ENCODE data around the gene SLCO3A1.

Gene SLCO3A1

DNA sequence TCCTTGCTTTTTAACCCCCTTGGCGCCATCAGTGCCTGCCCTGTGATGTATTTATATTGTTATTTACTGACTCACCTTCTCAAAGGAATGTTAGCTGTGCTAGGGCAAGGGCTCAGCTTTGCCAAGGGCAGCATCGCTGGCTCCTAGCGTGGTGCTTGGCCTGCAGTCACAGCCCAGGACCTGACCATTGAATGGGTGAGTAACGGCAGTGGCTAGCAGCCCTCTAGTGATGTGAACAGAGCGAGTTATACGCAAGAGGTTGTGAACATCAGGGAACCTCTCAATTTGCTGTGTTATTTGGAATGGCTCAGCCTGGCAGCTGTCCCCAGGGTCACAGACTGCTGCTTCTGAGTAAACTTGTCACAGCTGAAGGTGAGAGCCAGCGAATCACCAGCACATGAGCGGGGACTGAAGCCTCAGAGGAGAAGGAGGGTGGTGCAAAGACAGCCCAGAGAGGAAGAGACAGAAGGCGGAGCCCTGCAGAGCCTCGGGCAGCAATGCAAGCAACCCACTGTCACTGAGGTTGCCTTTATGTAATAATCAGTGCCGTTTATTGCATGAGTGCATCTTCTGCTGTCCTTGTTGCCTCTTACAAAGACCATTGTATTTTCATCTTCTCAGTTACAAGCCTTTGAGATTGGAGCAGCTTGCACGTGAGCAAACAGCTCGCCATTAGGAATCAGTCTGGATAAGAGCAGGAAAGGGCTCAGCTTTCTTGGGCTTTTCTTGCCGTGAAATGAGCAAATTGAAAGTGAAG, 158.3 kb downstream of the SLCO3A1 start:
- DNase-seq (ENCODE audit: low read depth): no peak
- TF ChIP-seq, protein P1, sequence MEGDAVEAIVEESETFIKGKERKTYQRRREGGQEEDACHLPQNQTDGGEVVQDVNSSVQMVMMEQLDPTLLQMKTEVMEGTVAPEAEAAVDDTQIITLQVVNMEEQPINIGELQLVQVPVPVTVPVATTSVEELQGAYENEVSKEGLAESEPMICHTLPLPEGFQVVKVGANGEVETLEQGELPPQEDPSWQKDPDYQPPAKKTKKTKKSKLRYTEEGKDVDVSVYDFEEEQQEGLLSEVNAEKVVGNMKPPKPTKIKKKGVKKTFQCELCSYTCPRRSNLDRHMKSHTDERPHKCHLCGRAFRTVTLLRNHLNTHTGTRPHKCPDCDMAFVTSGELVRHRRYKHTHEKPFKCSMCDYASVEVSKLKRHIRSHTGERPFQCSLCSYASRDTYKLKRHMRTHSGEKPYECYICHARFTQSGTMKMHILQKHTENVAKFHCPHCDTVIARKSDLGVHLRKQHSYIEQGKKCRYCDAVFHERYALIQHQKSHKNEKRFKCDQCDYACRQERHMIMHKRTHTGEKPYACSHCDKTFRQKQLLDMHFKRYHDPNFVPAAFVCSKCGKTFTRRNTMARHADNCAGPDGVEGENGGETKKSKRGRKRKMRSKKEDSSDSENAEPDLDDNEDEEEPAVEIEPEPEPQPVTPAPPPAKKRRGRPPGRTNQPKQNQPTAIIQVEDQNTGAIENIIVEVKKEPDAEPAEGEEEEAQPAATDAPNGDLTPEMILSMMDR (IDR thresholded peaks at IDR 0.05; ENCODE audit: low read depth, low read length, missing control alignments): no peak
- H3K4me3 ChIP-seq (ENCODE audit: low read depth, low read length): no peak overlapping the region

GRCh38 chr15:92012368-92012629, 158.8 kb downstream of the SLCO3A1 start:
- DNase-seq (ENCODE audit: low read depth): no peak
- TF ChIP-seq, protein P1 (IDR thresholded peaks at IDR 0.05; ENCODE audit: low read depth, low read length, missing control alignments): no peak
- H3K4me3 ChIP-seq (ENCODE audit: low read depth, low read length): no peak overlapping the region

- no peak for DNase-seq (ENCODE audit: low read depth)
- TF ChIP-seq, protein P1 (IDR thresholded peaks at IDR 0.05; ENCODE audit: low read depth, low read length, missing control alignments): no peak
- H3K4me3 ChIP-seq (ENCODE audit: low read depth, low read length): no peak overlapping the region
Observed at GRCh38 chr15:92012881-92013280, 159.4 kb downstream of the SLCO3A1 start.

DNA sequence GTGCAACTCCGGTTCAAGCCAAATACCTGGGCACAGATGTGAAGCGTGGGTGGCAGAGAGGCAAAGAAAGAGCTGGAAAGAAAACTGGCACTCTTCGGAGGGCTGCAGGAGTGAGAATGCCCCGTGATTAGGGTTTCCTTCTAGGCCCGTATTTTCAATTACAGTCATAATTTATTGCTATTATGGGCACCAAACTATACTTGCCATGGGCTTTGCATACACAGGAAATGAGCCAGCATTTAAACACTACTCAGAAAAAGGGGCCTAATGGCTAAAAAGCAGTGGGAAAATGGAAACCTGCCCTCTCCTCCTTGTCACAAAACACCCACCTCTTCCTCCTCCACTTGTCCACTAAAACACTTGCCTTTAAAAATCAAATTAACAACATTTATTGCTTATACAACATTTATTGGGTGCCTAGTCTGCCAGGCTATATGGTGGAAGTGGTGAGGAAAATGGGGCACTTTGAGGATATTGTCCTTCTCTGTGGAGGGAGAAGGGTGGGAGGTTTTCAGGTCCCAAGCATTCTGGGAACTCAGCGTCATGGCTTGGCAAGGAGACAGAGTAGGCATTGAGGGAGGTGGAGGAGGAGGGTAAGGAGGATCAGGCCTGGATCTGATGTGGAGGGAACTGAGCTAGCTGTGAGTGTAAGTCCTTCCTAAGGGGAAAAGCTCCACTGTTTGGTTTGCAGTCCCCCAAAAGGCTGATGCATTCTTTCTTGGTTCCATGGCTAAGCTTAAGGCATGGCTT, 160.9 kb downstream of the SLCO3A1 start:
- DNase-seq (ENCODE audit: low read depth): no peak
- TF ChIP-seq, protein P1 (IDR thresholded peaks at IDR 0.05; ENCODE audit: low read depth, low read length, missing control alignments): no peak
- no peak overlapping the region for H3K4me3 ChIP-seq (ENCODE audit: low read depth, low read length)

- DNase-seq (ENCODE audit: low read depth): no peak
- TF ChIP-seq, protein P1 (IDR thresholded peaks at IDR 0.05; ENCODE audit: low read depth, low read length, missing control alignments): no peak
- H3K4me3 ChIP-seq (ENCODE audit: low read depth, low read length): no peak overlapping the region
Observed at GRCh38 chr15:92017882-92018534, 164.5 kb downstream of the SLCO3A1 start.

DNA sequence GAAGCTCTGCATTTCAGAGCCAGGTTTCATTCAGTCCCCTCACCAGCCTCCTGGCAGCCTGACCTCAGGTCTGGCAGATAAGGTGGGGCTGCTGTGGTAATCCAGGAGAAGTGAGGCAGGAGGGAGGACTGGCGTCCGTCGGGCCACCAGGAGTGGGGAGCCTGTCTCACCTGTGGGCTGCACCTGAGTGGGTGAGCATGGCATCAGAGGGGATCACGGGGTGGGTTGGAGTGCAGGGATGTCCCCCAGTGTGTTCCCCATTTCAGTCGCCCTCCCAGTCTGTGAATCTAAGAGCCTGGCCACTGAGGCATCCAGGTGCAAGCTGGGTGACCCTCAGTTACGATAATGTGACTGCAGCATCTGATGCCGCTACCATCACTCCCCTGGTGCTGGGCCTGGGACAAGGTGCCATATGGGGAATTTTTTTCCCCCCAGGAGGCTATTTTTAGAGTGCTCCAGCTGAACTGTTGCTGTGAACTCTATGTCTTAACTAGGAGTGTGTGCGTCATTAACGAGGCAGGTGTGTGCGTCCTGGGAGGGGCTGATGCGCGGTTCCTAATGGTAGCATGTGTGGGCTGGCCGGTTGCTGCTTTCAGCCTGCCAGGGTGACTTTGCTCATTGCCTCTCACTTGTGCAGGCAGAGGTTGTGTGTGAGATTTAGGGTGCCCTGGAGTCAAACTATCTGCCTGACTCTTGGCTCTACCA, 165.2 kb downstream of the SLCO3A1 start:
- no peak for DNase-seq (ENCODE audit: low read depth)
- TF ChIP-seq, protein P1 (IDR thresholded peaks at IDR 0.05; ENCODE audit: low read depth, low read length, missing control alignments): no peak
- no peak overlapping the region for H3K4me3 ChIP-seq (ENCODE audit: low read depth, low read length)
